Body of pancreas (tissue), 4 donors: ENCODE measurements around the gene BUB1B. TPM values are rescaled to one million over a fixed set of nuclear protein-coding genes. Genes with fewer than 3 reads are reported as not detected.

Experiments
- ATAC-seq: fragments of 150-250 bp; one replicate; pipeline ENCODE4 v1.9.1; 2016
- DNase-seq, 4 donors: peaks; one replicate each; pipeline ENCODE4 v3.0.0-alpha.2; 2019
- H3K27ac ChIP-seq, 4 donors: fragments of 200-600 bp; sonication (generic); 1 replicate in 3 of 4; 2 replicates in 1 of 4; pipeline versions ENCODE4 v1.5.1 to v1.6.1; 2016 to 2019; ENCODE audit warnings: mild to moderate bottlenecking in 1 of 4, mixed read lengths in 1 of 4, moderate library complexity in 1 of 4
- H3K27me3 ChIP-seq, 2 donors: fragments of 200-600 bp; sonication (generic); one replicate each; pipeline ENCODE4 v1.6.0; 2016; ENCODE audit warnings: mild to moderate bottlenecking in 1 of 2
- H3K36me3 ChIP-seq, 2 donors: fragments of 200-600 bp; sonication (generic); replicated peaks in 1 of 2; 2 replicates each; pipeline ENCODE4 v1.5.1; 2016; ENCODE audit warnings: low read depth in 2 of 2; ENCODE audit not compliant: insufficient read depth in 1 of 2
- H3K4me1 ChIP-seq: fragments of 200-600 bp; sonication (generic); one replicate; pipeline ENCODE4 v1.6.0; 2016
- H3K4me3 ChIP-seq, 2 donors: fragments of 200-600 bp; sonication (generic); 1 replicate in 1 of 2; 2 replicates in 1 of 2; pipeline ENCODE4 v1.5.1; 2016 to 2019
- H3K9me3 ChIP-seq, 3 donors: fragments of 200-600 bp; sonication (generic); 1 replicate in 2 of 3; 2 replicates in 1 of 3; pipeline ENCODE4 v1.5.1; 2016
- POLR2A ChIP-seq, 3 donors: fragments of 450-650 bp; IDR thresholded peaks; one replicate each; pipeline ENCODE4 v1.6.1; 2016; ENCODE audit warnings: antibody characterized with exemption in 3 of 3, mild to moderate bottlenecking in 2 of 3
- WGBS, 2 donors: methylation state at CpG; one replicate each; pipeline ENCODE4 v1.1.5; 2017; 5-methylcytosine and 5-hydroxymethylcytosine counted together
- intact Hi-C: fragments of 100-400 bp; cut with DNase I; formaldehyde crosslinking; loops from one replicate; pipeline ENCODE4 v1.15.1; 2023
- total RNA-seq, 2 donors: library from RNA; depleted of rRNA; stranded (reverse); fragments of >200 nt; gene quantifications; one replicate each; pipeline ENCODE4 v1.1.0, GENCODE V29; 2016
- TF ChIP-seq, protein P1 (sequence below), 7 experiments: fragments of 450-650 bp in 4 of 7; fragments of 200-600 bp in 3 of 7; sonication (generic) in 3 of 7; IDR thresholded peaks; one replicate each; pipeline ENCODE4 v1.5.1; 2016 to 2019; ENCODE audit warnings: antibody characterized with exemption in 7 of 7

Gene BUB1B
- total RNA-seq, 2 donors from 2014 or later: not detected

DNA sequence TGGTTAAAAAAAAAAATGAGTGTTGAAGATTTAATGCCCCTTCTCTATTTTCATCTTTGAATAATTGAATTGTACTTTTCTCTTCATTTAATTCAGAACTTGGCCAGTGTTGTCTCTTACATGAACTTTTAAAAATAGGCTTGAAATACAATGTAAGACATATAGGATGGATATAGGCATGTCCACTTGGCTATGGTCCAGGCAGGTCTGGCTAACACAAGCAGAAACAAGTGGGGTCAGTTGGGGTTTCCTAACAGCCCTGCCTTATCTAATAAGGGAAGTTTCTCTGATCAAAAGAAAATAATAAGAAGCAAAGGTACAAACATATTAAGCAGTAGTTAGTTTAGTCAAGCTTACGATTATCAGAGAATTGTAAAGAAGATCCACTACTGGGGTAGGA lies 58.9 kb downstream of the BUB1B start:
- DNase-seq: no peak
- Histone ChIP-seq H3K9me3 (no peaks in the 10 kb centered on the region), H3K4me3 (no peak overlapping the region), H3K4me1 (no peaks in the 10 kb centered on the region), H3K36me3 (no peaks in the 10 kb centered on the region), H3K27ac (no peak overlapping the region), H3K27me3 (no peaks in the 10 kb centered on the region)
- intact Hi-C loops: loop anchor here (5.0 kb wide), 2 partner anchors 52 to 172 kb away; no protein-coding TSS in a partner anchor
- no peak for TF ChIP-seq POLR2A (IDR thresholded peaks at IDR 0.05)
- TF ChIP-seq, protein P1, sequence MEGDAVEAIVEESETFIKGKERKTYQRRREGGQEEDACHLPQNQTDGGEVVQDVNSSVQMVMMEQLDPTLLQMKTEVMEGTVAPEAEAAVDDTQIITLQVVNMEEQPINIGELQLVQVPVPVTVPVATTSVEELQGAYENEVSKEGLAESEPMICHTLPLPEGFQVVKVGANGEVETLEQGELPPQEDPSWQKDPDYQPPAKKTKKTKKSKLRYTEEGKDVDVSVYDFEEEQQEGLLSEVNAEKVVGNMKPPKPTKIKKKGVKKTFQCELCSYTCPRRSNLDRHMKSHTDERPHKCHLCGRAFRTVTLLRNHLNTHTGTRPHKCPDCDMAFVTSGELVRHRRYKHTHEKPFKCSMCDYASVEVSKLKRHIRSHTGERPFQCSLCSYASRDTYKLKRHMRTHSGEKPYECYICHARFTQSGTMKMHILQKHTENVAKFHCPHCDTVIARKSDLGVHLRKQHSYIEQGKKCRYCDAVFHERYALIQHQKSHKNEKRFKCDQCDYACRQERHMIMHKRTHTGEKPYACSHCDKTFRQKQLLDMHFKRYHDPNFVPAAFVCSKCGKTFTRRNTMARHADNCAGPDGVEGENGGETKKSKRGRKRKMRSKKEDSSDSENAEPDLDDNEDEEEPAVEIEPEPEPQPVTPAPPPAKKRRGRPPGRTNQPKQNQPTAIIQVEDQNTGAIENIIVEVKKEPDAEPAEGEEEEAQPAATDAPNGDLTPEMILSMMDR (IDR thresholded peaks at IDR 0.05): no peak
- WGBS, 2 donors: 81 to 96% methylated on average over 1 of the region's 1 CpG
- ATAC-seq: no peak

DNA sequence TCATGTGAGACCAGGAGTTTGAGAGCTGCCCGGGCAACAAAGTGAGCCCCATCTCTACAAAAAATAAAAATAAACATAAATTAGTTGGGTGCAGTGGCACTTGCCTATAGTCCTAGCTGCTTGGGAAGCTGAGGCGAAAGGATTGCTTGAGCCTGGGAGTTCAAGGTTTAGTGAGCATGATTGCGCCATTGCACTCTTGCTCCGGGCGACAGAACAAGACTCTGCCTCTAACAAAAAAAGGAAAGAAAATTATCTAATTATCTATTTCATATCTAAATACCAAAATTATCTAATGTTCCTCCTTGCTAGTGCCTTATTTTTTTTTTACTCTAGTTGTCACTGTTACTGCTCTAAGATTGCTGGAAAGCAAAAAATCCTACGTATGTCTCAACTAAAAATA lies 61.3 kb downstream of the BUB1B start:
- no peaks in the 10 kb centered on the region for H3K27me3 ChIP-seq
- WGBS, 2 donors: 92% methylated on average over 6 of the region's 6 CpGs
- intact Hi-C loops: loop anchor here (5.0 kb wide), 1 partner anchor 50 kb away; no protein-coding TSS in a partner anchor
- H3K36me3 ChIP-seq: no peaks in the 10 kb centered on the region
- H3K9me3 ChIP-seq: no peaks in the 10 kb centered on the region
- no peaks in the 10 kb centered on the region for H3K4me1 ChIP-seq
- H3K27ac ChIP-seq: no peak overlapping the region
- no peak overlapping the region for H3K4me3 ChIP-seq
- DNase-seq (no peak), ATAC-seq (no peak)
- TF ChIP-seq, protein P1 (IDR thresholded peaks at IDR 0.05): no peak
- no peak for TF ChIP-seq POLR2A (IDR thresholded peaks at IDR 0.05)

DNA sequence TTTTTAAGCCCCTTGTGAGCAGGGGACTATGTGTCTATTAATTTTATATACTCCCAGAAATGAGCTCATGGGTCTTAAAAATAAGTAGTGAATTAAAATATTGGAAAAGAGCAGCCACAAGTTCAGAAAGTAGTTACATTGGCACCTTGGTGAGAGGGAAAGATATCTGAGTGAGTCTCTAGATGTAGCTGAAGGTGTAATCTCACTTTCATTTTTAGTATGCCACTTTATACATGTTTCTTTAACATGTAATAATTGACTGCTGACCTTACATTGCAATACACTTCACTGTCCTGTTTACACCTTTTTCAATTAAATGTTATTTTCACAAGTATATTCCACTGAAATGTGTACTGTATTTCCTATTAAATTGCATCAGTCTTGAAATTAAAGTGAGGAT lies 65.9 kb downstream of the BUB1B start:
- Histone ChIP-seq H3K36me3 (no peaks in the 10 kb centered on the region), H3K4me3 (no peak overlapping the region), H3K9me3 (no peaks in the 10 kb centered on the region), H3K27ac (no peak overlapping the region), H3K27me3 (no peaks in the 10 kb centered on the region), H3K4me1 (no peaks in the 10 kb centered on the region)
- no peak for ATAC-seq
- intact Hi-C loops: no loop called here
- DNase-seq: no peak
- no peak for TF ChIP-seq POLR2A (IDR thresholded peaks at IDR 0.05)
- TF ChIP-seq, protein P1 (IDR thresholded peaks at IDR 0.05): no peak

DNA sequence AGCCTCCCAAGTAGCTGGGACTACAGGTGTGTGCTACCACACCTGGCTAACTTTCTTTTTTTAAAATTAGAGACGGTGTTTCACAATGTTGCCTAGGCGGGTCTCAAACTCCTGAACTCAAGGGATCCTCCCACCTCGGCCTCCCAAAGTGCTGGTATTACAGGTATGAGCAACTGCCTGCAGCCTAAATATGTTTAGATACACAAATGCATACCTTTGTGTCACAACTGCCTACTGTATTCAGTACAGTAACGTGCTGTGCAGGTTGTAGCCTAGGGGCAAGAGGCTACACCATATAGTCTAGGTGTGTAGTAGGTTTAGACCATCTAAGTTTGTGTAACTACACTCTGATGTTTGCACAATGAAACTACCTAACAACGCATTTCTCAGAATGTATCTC lies 68.4 kb downstream of the BUB1B start:
- no peak for ATAC-seq
- Histone ChIP-seq H3K4me3 (no peak overlapping the region), H3K27ac (no peak overlapping the region), H3K27me3 (no peaks in the 10 kb centered on the region), H3K36me3 (no peaks in the 10 kb centered on the region), H3K4me1 (no peaks in the 10 kb centered on the region), H3K9me3 (no peaks in the 10 kb centered on the region)
- 91 to 92% methylated on average over 5 of the region's 5 CpGs for WGBS, 2 donors
- DNase-seq: no peak
- intact Hi-C loops: no loop called here
- TF ChIP-seq, protein P1 (IDR thresholded peaks at IDR 0.05): no peak
- TF ChIP-seq POLR2A (IDR thresholded peaks at IDR 0.05): no peak

DNA sequence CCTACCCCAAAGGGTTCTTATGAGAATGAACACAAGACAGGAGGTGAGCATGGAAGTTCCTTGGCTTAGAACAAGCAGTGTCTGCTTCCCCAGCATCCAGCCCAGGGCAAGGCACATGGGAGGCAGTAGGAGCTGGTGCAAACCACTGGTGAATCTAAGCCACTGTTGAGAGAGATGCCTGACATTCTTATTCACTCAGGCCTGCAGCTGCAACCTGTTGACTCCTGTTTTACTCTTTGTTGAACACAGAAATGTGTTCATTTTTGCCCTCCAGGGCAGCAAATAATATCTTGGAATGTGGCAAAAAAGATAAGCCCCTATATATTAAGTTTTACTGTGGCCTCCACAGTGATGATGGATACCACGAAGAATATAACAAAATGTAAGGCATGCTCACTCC lies 69.1 kb downstream of the BUB1B start:
- intact Hi-C loops: no loop called here
- no peak overlapping the region for H3K27ac ChIP-seq
- no peaks in the 10 kb centered on the region for H3K36me3 ChIP-seq
- WGBS, 2 donors: 95 to 96% methylated on average over 1 of the region's 1 CpG
- TF ChIP-seq, protein P1 (IDR thresholded peaks at IDR 0.05): no peak
- TF ChIP-seq POLR2A (IDR thresholded peaks at IDR 0.05): no peak
- DNase-seq (no peak), ATAC-seq (no peak)
- H3K4me1 ChIP-seq: no peaks in the 10 kb centered on the region
- H3K9me3 ChIP-seq: no peaks in the 10 kb centered on the region
- no peak overlapping the region for H3K4me3 ChIP-seq
- H3K27me3 ChIP-seq: no peaks in the 10 kb centered on the region
